Endothelial cell of umbilical vein (primary cell): ENCODE measurements around the gene PRKCD.

Experiments used
- EZH2 ChIP-seq: IDR thresholded peaks from 2 replicates; pipeline ENCODE4 v1.6.1; 2012; ENCODE audit warnings: borderline replicate concordance, low read depth, mild to moderate bottlenecking, moderate library complexity, low read length, inconsistent platforms; ENCODE audit not compliant: severe bottlenecking
- FOS ChIP-seq: IDR thresholded peaks from 2 replicates; pipeline ENCODE4 v1.6.1; 2011; ENCODE audit warnings: mild to moderate bottlenecking, low read length, moderate library complexity, borderline replicate concordance; ENCODE audit not compliant: insufficient read depth
- GATA2 ChIP-seq: IDR thresholded peaks from 2 replicates; pipeline ENCODE4 v1.7.0; 2011; ENCODE audit warnings: low read depth, mild to moderate bottlenecking, moderate library complexity, mixed read lengths, low read length; ENCODE audit not compliant: insufficient read length, insufficient read depth
- JUN ChIP-seq: IDR thresholded peaks from 2 replicates; pipeline ENCODE4 v1.6.1; 2011; ENCODE audit warnings: borderline replicate concordance, low read depth; ENCODE audit not compliant: insufficient read length, insufficient read depth
- MYC ChIP-seq: IDR thresholded peaks from one replicate; pipeline ENCODE4 v1.6.1; 2011; ENCODE audit warnings: mild to moderate bottlenecking, low read depth, low read length
- POLR2A ChIP-seq: IDR thresholded peaks from 2 replicates; pipeline ENCODE4 v1.6.1; 2012; ENCODE audit warnings: low read depth, mild to moderate bottlenecking, control low read depth, low read length
- POLR2AphosphoS5 ChIP-seq: IDR thresholded peaks from 2 replicates; pipeline ENCODE4 v1.6.1; 2012; ENCODE audit warnings: low read depth, mild to moderate bottlenecking, control low read depth, low read length, moderate library complexity; ENCODE audit not compliant: insufficient read depth
- TF ChIP-seq, protein P1 (sequence below), 2 donors: IDR thresholded peaks; 1 replicate in 1 of 2; 2 replicates in 1 of 2; pipeline ENCODE4 v1.5.1; 2011; ENCODE audit warnings: low read length in 2 of 2, mild to moderate bottlenecking in 2 of 2, moderate library complexity in 2 of 2, control low read depth in 1 of 2, inconsistent platforms in 1 of 2, low read depth in 1 of 2; ENCODE audit not compliant: insufficient read depth in 1 of 2; ENCODE audit errors: extremely low read depth in 1 of 2
- TF ChIP-seq, protein P2 (sequence below): IDR thresholded peaks from 2 replicates; pipeline ENCODE4 v1.6.1; 2011; ENCODE audit not compliant: insufficient read depth, insufficient read length

DNA sequence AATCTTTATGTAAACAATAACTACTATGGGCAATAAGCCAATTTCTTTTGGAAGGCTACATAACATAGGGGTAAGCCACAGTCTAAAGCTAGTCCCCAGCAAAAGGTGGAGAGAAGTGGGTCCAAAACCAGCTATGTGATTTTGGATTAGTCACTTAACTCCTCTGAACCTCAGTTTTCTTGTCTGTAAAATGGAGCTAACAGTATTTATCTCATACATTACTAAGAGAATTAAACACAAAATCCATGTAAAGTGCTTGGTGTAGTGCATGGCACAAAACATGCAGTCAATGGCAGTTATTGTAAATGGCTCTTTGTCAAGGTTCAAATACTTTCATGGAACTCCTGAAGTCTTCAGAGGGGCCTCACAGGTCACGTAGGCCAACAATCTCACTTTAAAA lies 44.1 kb upstream of the PRKCD start:
- TF ChIP-seq EZH2 (no peak), POLR2AphosphoS5 (no peak), FOS (no peak), POLR2A (no peak), MYC (no peak), JUN (no peak), GATA2 (no peak)
- TF ChIP-seq, protein P1, sequence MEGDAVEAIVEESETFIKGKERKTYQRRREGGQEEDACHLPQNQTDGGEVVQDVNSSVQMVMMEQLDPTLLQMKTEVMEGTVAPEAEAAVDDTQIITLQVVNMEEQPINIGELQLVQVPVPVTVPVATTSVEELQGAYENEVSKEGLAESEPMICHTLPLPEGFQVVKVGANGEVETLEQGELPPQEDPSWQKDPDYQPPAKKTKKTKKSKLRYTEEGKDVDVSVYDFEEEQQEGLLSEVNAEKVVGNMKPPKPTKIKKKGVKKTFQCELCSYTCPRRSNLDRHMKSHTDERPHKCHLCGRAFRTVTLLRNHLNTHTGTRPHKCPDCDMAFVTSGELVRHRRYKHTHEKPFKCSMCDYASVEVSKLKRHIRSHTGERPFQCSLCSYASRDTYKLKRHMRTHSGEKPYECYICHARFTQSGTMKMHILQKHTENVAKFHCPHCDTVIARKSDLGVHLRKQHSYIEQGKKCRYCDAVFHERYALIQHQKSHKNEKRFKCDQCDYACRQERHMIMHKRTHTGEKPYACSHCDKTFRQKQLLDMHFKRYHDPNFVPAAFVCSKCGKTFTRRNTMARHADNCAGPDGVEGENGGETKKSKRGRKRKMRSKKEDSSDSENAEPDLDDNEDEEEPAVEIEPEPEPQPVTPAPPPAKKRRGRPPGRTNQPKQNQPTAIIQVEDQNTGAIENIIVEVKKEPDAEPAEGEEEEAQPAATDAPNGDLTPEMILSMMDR (IDR thresholded peaks at IDR 0.05; ENCODE audit: extremely low read depth in 1 of 2, insufficient read depth in 1 of 2, low read depth in 1 of 2, low read length in 2 of 2): no peak
- TF ChIP-seq, protein P2, sequence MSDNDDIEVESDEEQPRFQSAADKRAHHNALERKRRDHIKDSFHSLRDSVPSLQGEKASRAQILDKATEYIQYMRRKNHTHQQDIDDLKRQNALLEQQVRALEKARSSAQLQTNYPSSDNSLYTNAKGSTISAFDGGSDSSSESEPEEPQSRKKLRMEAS: no peak
